K562 (cell line): Measurements from ENCODE around the gene MBL2. TPM values are rescaled to one million over a fixed set of nuclear protein-coding genes. Genes with fewer than 3 reads are reported as not detected.

Experiments used
- ATAC-seq: fragments of 200-7000 bp; cut with Tn5 transposase; 3 replicates; pipeline ENCODE4 v1.9.1; 2020; ENCODE audit warnings: moderate library complexity
- BruUV-seq: library from RNA; stranded (reverse); fragments of 400-500 nt; replicated peaks from 2 replicates; lab custom pipeline; 2021; lab: Mats Ljungman, UMichigan
- CTCF ChIA-PET: fragments of 300-600 bp; formaldehyde crosslinking; extraction: SDS; loops from one replicate; lab custom pipeline; 2021; ENCODE audit warnings: low intra/inter-chr PET ratio; lab: Yijun Ruan, JAX
- POLR2A ChIA-PET: fragments of 300-600, 350-650 bp; sonication (Branson Sonifier 250); formaldehyde crosslinking; extraction: SDS; loops from one replicate; lab custom pipeline; 2021; ENCODE audit warnings: antibody characterized with exemption, inconsistent platforms; lab: Yijun Ruan, JAX
- DNase-seq, 4 experiments: peaks; one replicate each; pipeline versions ENCODE4 v3.0.0 to v3.0.0-alpha.2; 2011 to 2018; ENCODE audit warnings: low spot score in 3 of 4, mixed read lengths in 3 of 4; ENCODE audit errors: extremely low read depth in 1 of 4
- FAIRE-seq: peaks from 2 replicates; lab custom pipeline; 2011; peaks lifted over from hg19 to GRCh38; lab: Jason Lieb, UNC
- H2AFZ ChIP-seq: 2 replicates; pipeline ENCODE4 v1.6.0; 2011; ENCODE audit warnings: low read depth, low read length, control low read depth, inconsistent platforms
- H3K27ac ChIP-seq: fragments of 200-600 bp; 3 replicates; pipeline ENCODE4 v1.8.0; 2011; ENCODE audit warnings: low read depth, mild to moderate bottlenecking, control low read depth, inconsistent platforms, low read length, moderate library complexity, mixed read lengths; ENCODE audit errors: extremely low read depth
- H3K27me3 ChIP-seq, 2 experiments: fragments of 300-600 bp in 1 of 2; 2 replicates in 1 of 2; 3 replicates in 1 of 2; pipeline versions ENCODE4 v1.6.0 to v1.8.0; 2011; ENCODE audit warnings: inconsistent platforms in 2 of 2, low read length in 2 of 2, mild to moderate bottlenecking in 1 of 2, mixed read lengths in 1 of 2, moderate library complexity in 1 of 2; ENCODE audit not compliant: control insufficient read depth in 2 of 2, insufficient read depth in 2 of 2
- H3K36me3 ChIP-seq: fragments of 300-600 bp; 3 replicates; pipeline ENCODE4 v1.8.0; 2011; ENCODE audit warnings: mild to moderate bottlenecking, low read length, inconsistent platforms; ENCODE audit not compliant: control insufficient read depth, insufficient read depth
- H3K4me1 ChIP-seq, 2 experiments: fragments of 200-600 bp in 1 of 2; replicated peaks in 1 of 2; 2 replicates in 1 of 2; 3 replicates in 1 of 2; pipeline versions ENCODE4 v1.5.1 to v1.8.0; 2011; ENCODE audit warnings: inconsistent platforms in 2 of 2, low read length in 2 of 2, mild to moderate bottlenecking in 1 of 2, mixed read lengths in 1 of 2, moderate library complexity in 1 of 2; ENCODE audit not compliant: control insufficient read depth in 2 of 2, insufficient read depth in 2 of 2
- H3K4me2 ChIP-seq: 2 replicates; pipeline ENCODE4 v1.6.1; 2011; ENCODE audit warnings: low read length, control low read depth, inconsistent platforms, mixed read lengths; ENCODE audit not compliant: insufficient read depth
- H3K4me3 ChIP-seq: fragments of 200-600 bp; sonication (generic), shearing (Covaris generic); 2 replicates; pipeline ENCODE4 v1.5.1; 2016; ENCODE audit warnings: control low read depth, inconsistent platforms
- H3K79me2 ChIP-seq: fragments of 200-600 bp; 3 replicates; pipeline ENCODE4 v1.8.0; 2011; ENCODE audit warnings: low read length, inconsistent platforms; ENCODE audit not compliant: control insufficient read depth, insufficient read depth
- H3K9ac ChIP-seq, 2 experiments: 2 replicates each; pipeline versions ENCODE4 v1.6.0 to v1.6.1; 2011; ENCODE audit warnings: low read depth in 2 of 2, low read length in 2 of 2, control low read depth in 1 of 2, inconsistent platforms in 1 of 2, mild to moderate bottlenecking in 1 of 2, mixed read lengths in 1 of 2; ENCODE audit not compliant: insufficient read depth in 1 of 2
- H3K9me1 ChIP-seq: one replicate; pipeline ENCODE4 v1.6.0; 2011; ENCODE audit warnings: inconsistent platforms, mild to moderate bottlenecking, low read length, moderate library complexity; ENCODE audit not compliant: control insufficient read depth, insufficient read depth
- H3K9me3 ChIP-seq: replicated peaks from 2 replicates; pipeline ENCODE4 v1.5.1; 2011; ENCODE audit warnings: low read depth, low read length, inconsistent platforms; ENCODE audit not compliant: control insufficient read depth, insufficient read depth
- H4K20me1 ChIP-seq: replicated peaks from 2 replicates; pipeline ENCODE4 v1.6.1; 2011; ENCODE audit warnings: low read length, inconsistent platforms, mixed read lengths; ENCODE audit not compliant: control insufficient read depth, insufficient read depth
- NR2C2 ChIP-seq, 2 experiments: fragments of 200-800 bp in 1 of 2; sonication (Bioruptor generic) in 1 of 2; sonication (generic) in 1 of 2; formaldehyde crosslinking in 1 of 2; IDR thresholded peaks; 2 replicates each; pipeline versions ENCODE4 v1.6.1 to v1.8.0; 2016 to 2022; ENCODE audit warnings: mild to moderate bottlenecking in 1 of 2, missing compliant biosample characterization in 1 of 2, missing genetic modification characterization in 1 of 2, missing genetic modification reagents in 1 of 2
- ZNF24 ChIP-seq: fragments of 450-650 bp; IDR thresholded peaks from 2 replicates; pipeline ENCODE4 v1.6.1; 2016
- ZNF644 ChIP-seq: fragments of 200-800 bp; sonication (Bioruptor generic); IDR thresholded peaks from 2 replicates; pipeline ENCODE4 v1.6.1; 2016; ENCODE audit warnings: low read depth, missing genetic modification characterization, missing compliant biosample characterization
- WGBS: fragments of 100-300 bp; shearing (Covaris generic); methylation state at CpG from one replicate; pipeline ENCODE4 v1.1.6; 2016; ENCODE audit warnings: low coverage, mixed read lengths; ENCODE audit not compliant: insufficient coverage; ENCODE audit errors: missing lambda C conversion rate; 5-methylcytosine and 5-hydroxymethylcytosine counted together
- in situ Hi-C: fragments of 300-500 bp; cut with MboI; formaldehyde crosslinking; loops from 4 replicates; pipeline ENCODE4 v1.15.0; 2018; ENCODE audit warnings: inconsistent platforms, mixed read lengths
- intact Hi-C: fragments of 100-400 bp; cut with micrococcal nuclease; formaldehyde crosslinking; loops from 2 replicates; pipeline ENCODE4 v1.14.2; 2022
- polyA plus RNA-seq, 8 experiments: library from polyadenylated mRNA; depleted of rRNA in 4 of 8; stranded (reverse) in 5 of 8; unstranded in 3 of 8; fragments of >200 nt; fragmentation: Nextera tagmentation in 2 of 8; fragmentation: Illumina TruSeq in 1 of 8; extraction: Ambion mirVana in 2 of 8; extraction: Trizol in 1 of 8; gene quantifications; 2 replicates each; pipeline versions ENCODE4 v1.2.1 to v1.2.3, GENCODE V29; 2011 to 2014; ENCODE audit warnings: inconsistent platforms in 1 of 8, missing spikeins in 1 of 8
- total RNA-seq, 7 experiments: library from RNA; depleted of rRNA in 6 of 7; stranded (reverse); fragments of >200 nt in 6 of 7; fragmentation: Illumina TruSeq in 2 of 7; extraction: Trizol in 2 of 7; gene quantifications; 2 replicates each; pipeline versions ENCODE4 v1.2.1 to v1.2.3, GENCODE V29; 2011 to 2021; ENCODE audit warnings: low replicate concordance in 1 of 7
- TF ChIP-seq, protein P1 (sequence below): IDR thresholded peaks from 2 replicates; pipeline ENCODE4 v1.6.1; 2016; ENCODE audit warnings: missing genetic modification characterization, missing compliant biosample characterization

MBL2 gene
- total and polyA plus RNA-seq, 9 of the 15 experiments (the other 6 are each of a cell fraction or from before 2014, with no cell fraction given) = not detected

DNA sequence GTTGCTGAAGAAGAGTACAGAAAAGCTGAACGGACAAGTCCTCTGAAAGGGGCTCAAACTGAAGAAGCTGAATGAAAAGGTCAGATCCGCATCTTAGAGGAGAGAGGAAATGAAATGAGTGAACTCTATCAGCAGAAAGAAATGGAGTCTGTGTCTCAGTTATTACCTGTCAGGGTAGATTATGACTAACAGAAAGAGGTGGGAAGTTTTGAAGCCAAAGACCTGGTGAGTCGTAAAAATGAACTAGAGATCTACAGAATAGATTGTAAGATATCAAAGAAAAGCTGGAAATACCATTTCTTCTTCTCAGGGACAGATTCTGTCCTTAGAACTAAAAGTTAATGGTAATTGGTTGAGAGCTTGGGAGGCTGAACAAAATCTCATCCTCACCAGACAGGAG lies 11.1 kb upstream of the MBL2 start:
- Histone ChIP-seq H3K4me2 (no peak overlapping the region), H3K36me3 (no peaks in the 10 kb centered on the region), H4K20me1 (no peaks in the 10 kb centered on the region), H3K4me1 (no peaks in the 10 kb centered on the region), H3K9me3 (no peaks in the 10 kb centered on the region), H3K27ac (no peak overlapping the region), H3K79me2 (no peaks in the 10 kb centered on the region), H3K4me3 (no peak overlapping the region), H2AFZ (no peak overlapping the region), H3K27me3 (no peaks in the 10 kb centered on the region), H3K9me1 (no peaks in the 10 kb centered on the region), H3K9ac (no peak overlapping the region)
- in situ Hi-C loops (no loop called here), intact Hi-C loops (loop anchor here (5.0 to 10.0 kb wide), 3 partner anchors 41 to 1779 kb away; no protein-coding TSS in a partner anchor)
- ChIA-PET POLR2A (no interaction called here), CTCF (no interaction called here)
- ATAC-seq = no peak
- DNase-seq = no peak
- no TSS peak for BruUV-seq
- WGBS = 2% methylated on average over 3 of the region's 3 CpGs
- no peak for TF ChIP-seq ZNF24
- TF ChIP-seq ZNF644 = no peak
- TF ChIP-seq, protein P1, sequence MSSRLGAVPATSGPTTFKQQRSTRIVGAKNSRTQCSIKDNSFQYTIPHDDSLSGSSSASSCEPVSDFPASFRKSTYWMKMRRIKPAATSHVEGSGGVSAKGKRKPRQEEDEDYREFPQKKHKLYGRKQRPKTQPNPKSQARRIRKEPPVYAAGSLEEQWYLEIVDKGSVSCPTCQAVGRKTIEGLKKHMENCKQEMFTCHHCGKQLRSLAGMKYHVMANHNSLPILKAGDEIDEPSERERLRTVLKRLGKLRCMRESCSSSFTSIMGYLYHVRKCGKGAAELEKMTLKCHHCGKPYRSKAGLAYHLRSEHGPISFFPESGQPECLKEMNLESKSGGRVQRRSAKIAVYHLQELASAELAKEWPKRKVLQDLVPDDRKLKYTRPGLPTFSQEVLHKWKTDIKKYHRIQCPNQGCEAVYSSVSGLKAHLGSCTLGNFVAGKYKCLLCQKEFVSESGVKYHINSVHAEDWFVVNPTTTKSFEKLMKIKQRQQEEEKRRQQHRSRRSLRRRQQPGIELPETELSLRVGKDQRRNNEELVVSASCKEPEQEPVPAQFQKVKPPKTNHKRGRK (tag) = no peak
- no peak for FAIRE-seq

- no peak for FAIRE-seq
- H3K9me3 ChIP-seq = no peaks in the 10 kb centered on the region
- no peak overlapping the region for H2AFZ ChIP-seq
- H3K36me3 ChIP-seq = no peaks in the 10 kb centered on the region
- no peaks in the 10 kb centered on the region for H3K79me2 ChIP-seq
- H3K27me3 ChIP-seq = no peaks in the 10 kb centered on the region
- POLR2A ChIA-PET = no interaction called here
- ATAC-seq = no peak
- H3K4me2 ChIP-seq = no peak overlapping the region
- H3K27ac ChIP-seq = no peak overlapping the region
- no peaks in the 10 kb centered on the region for H3K4me1 ChIP-seq
- CTCF ChIA-PET = no interaction called here
- H4K20me1 ChIP-seq = no peaks in the 10 kb centered on the region
- no peak overlapping the region for H3K4me3 ChIP-seq
- no peaks in the 10 kb centered on the region for H3K9me1 ChIP-seq
- no peak for DNase-seq
- BruUV-seq = no TSS peak
- no peak for TF ChIP-seq NR2C2 (CRISPR knock-in tag; IDR thresholded peaks at IDR 0.05)
- TF ChIP-seq NR2C2 (tag; IDR thresholded peaks at IDR 0.05) = no peak
- TF ChIP-seq, all 486 proteins: peak for 0
- in situ Hi-C loops (no loop called here), intact Hi-C loops (loop anchor here (5.0 to 10.0 kb wide), 3 partner anchors 40 to 1778 kb away; no protein-coding TSS in a partner anchor)
- H3K9ac ChIP-seq = no peak overlapping the region
These were observed 10.0 kb upstream of the MBL2 start for GRCh38 chr10:52782554-52782953.
